Liver (tissue), 9 donors: ENCODE data around the gene TMEM45B. TPM values are rescaled to one million over a fixed set of nuclear protein-coding genes. Genes with fewer than 3 reads are reported as not detected.
"Not testable (repeated sequence)": the region's sequence is repeated elsewhere in the genome, so short reads cannot be mapped to it uniquely, and the experiment has no call there.

Experiments
- DNase-seq: peaks from one replicate; pipeline ENCODE4 v3.0.0-alpha.2; 2017; ENCODE audit warnings: low spot score
- H3K27ac ChIP-seq, 2 donors: one replicate each; pipeline ENCODE4 v1.7.0; 2013; ENCODE audit warnings: inconsistent platforms in 2 of 2, low read length in 2 of 2, control low read depth in 1 of 2, low read depth in 1 of 2, mild to moderate bottlenecking in 1 of 2
- H3K27me3 ChIP-seq, 4 donors: one replicate each; pipeline versions ENCODE4 v1.6.1 to v1.7.0; 2013; ENCODE audit warnings: low read length in 3 of 4, inconsistent platforms in 1 of 4, mild to moderate bottlenecking in 1 of 4, moderate library complexity in 1 of 4; ENCODE audit not compliant: control insufficient read depth in 4 of 4, insufficient read depth in 4 of 4
- H3K36me3 ChIP-seq, 4 donors: one replicate each; pipeline versions ENCODE4 v1.6.1 to v1.7.0; 2013; ENCODE audit warnings: low read length in 3 of 4, mild to moderate bottlenecking in 3 of 4, low read depth in 1 of 4, moderate library complexity in 1 of 4; ENCODE audit not compliant: control insufficient read depth in 4 of 4, insufficient read depth in 3 of 4
- H3K4me1 ChIP-seq, 4 donors: one replicate each; pipeline versions ENCODE4 v1.6.1 to v1.7.0; 2013; ENCODE audit warnings: low read length in 3 of 4, mild to moderate bottlenecking in 3 of 4, moderate library complexity in 1 of 4; ENCODE audit not compliant: control insufficient read depth in 4 of 4, insufficient read depth in 4 of 4
- H3K4me3 ChIP-seq, 3 donors: one replicate each; pipeline versions ENCODE4 v1.6.1 to v1.7.0; 2013; ENCODE audit warnings: low read length in 3 of 3, control low read depth in 1 of 3, low read depth in 1 of 3, mild to moderate bottlenecking in 1 of 3
- H3K9ac ChIP-seq, 2 donors: one replicate each; pipeline ENCODE4 v1.7.0; 2013; ENCODE audit warnings: low read length in 2 of 2, mild to moderate bottlenecking in 2 of 2, moderate library complexity in 2 of 2, control low read depth in 1 of 2, low read depth in 1 of 2
- H3K9me3 ChIP-seq, 4 donors: one replicate each; pipeline versions ENCODE4 v1.6.1 to v1.7.0; 2013; ENCODE audit warnings: low read length in 3 of 4; ENCODE audit not compliant: control insufficient read depth in 4 of 4
- FOXA1 ChIP-seq: IDR thresholded peaks from 2 replicates; pipeline ENCODE4 v1.6.1; 2016; ENCODE audit warnings: antibody characterized with exemption
- FOXA2 ChIP-seq: IDR thresholded peaks from 2 replicates; pipeline ENCODE4 v1.6.1; 2016; ENCODE audit warnings: antibody characterized with exemption
- GABPA ChIP-seq, 2 donors: IDR thresholded peaks in 1 of 2; conservative IDR thresholded peaks in 1 of 2; 2 replicates each; pipeline ENCODE4 v1.6.1; 2016; ENCODE audit warnings: antibody characterized with exemption in 2 of 2, mild to moderate bottlenecking in 1 of 2, moderate library complexity in 1 of 2
- HNF4A ChIP-seq, 2 donors: conservative IDR thresholded peaks; 2 replicates each; pipeline ENCODE4 v1.6.1; 2016; ENCODE audit warnings: antibody characterized with exemption in 2 of 2, mild to moderate bottlenecking in 2 of 2
- HNF4G ChIP-seq: IDR thresholded peaks from 2 replicates; pipeline ENCODE4 v1.6.1; 2016; ENCODE audit warnings: antibody characterized with exemption
- NR2F2 ChIP-seq: IDR thresholded peaks from 2 replicates; pipeline ENCODE4 v1.6.1; 2016; ENCODE audit warnings: antibody characterized with exemption
- RAD21 ChIP-seq, 2 donors: IDR thresholded peaks; 2 replicates each; pipeline ENCODE4 v1.6.1; 2016; ENCODE audit warnings: antibody characterized with exemption in 2 of 2, mild to moderate bottlenecking in 2 of 2
- RXRA ChIP-seq, 2 donors: IDR thresholded peaks; 2 replicates each; pipeline ENCODE4 v1.6.1; 2017 to 2018; ENCODE audit warnings: antibody characterized with exemption in 2 of 2, mild to moderate bottlenecking in 1 of 2
- SP1 ChIP-seq: IDR thresholded peaks from 2 replicates; pipeline ENCODE4 v1.6.1; 2018; ENCODE audit warnings: antibody characterized with exemption, mild to moderate bottlenecking
- TAF1 ChIP-seq: conservative IDR thresholded peaks from 2 replicates; pipeline ENCODE4 v1.6.1; 2016; ENCODE audit warnings: antibody characterized with exemption, mild to moderate bottlenecking
- ZBTB33 ChIP-seq: IDR thresholded peaks from 2 replicates; pipeline ENCODE4 v1.6.1; 2016; ENCODE audit warnings: antibody characterized with exemption
- WGBS: extraction: QIAGEN DNeasy Blood & Tissue Kit; methylation state at CpG from one replicate; pipeline ENCODE4 v1.1.7; 2013; 5-methylcytosine and 5-hydroxymethylcytosine counted together
- polyA plus RNA-seq, 2 donors: library from polyadenylated mRNA; stranded (reverse) in 1 of 2; unstranded in 1 of 2; fragments of 200-250 nt in 1 of 2; fragments of >200 nt in 1 of 2; fragmentation: Nextera tagmentation in 1 of 2; extraction: Ambion mirVana in 1 of 2; gene quantifications; one replicate each; pipeline versions ENCODE4 v1.2.1 to v1.2.3, GENCODE V29; 2013 to 2015
- total RNA-seq, 2 donors: library from RNA; depleted of rRNA; stranded (reverse); fragments of >200 nt; gene quantifications; one replicate each; pipeline ENCODE4 v1.2.3, GENCODE V29; 2014
- TF ChIP-seq, protein P1 (sequence below): IDR thresholded peaks from 2 replicates; pipeline ENCODE4 v1.6.1; 2016; ENCODE audit warnings: antibody characterized with exemption, mild to moderate bottlenecking
- TF ChIP-seq, protein P2 (sequence below): fragments of 150-350 bp; IDR thresholded peaks from 2 replicates; pipeline ENCODE4 v1.5.1; 2017; ENCODE audit warnings: improper control_type of control experiment, low read depth, low read length; ENCODE audit not compliant: missing input control
- donor health status: healthy.
- donor health status: healthy.
- donor health status: healthy.
- donor health status: healthy.
- donor health status: healthy.

The TMEM45B gene
- total and polyA plus RNA-seq, 4 donors, result 5.5 to 23.7 (median 6.7) TPM

DNA sequence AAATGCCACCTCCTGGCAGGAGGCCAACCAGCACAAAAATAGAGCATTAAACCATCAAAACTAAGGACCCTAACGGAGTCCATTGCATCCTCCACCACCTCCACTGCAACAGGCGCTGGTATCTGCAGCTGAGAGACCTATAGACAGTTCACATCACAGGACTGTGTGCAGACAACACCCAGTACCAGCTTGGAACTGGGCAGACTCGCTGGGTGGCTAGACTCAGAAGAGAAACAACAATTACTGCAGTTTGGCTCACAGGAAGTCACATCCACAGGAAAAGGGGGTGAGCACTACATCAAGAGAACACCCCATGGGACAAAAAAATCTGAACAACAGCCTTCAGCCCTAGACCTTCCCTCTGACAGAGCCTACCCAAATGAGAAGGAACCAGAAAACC lies 11.6 kb upstream of the TMEM45B start:
- H3K27me3 ChIP-seq, result peaks cover 0 to 2% (median 0%) of the 10 kb centered on the region in 4 donors
- WGBS, result 82% methylated on average over 3 of the region's 3 CpGs
- no peak overlapping the region for H3K27ac ChIP-seq
- H3K36me3 ChIP-seq, result no peaks in the 10 kb centered on the region
- H3K4me3 ChIP-seq, result no peak overlapping the region
- no peaks in the 10 kb centered on the region for H3K9me3 ChIP-seq
- no peak for TF ChIP-seq FOXA2
- TF ChIP-seq ZBTB33, result no peak
- no peak for TF ChIP-seq NR2F2
- TF ChIP-seq RXRA (IDR thresholded peaks at IDR 0.05), result no peak
- TF ChIP-seq TAF1, result no peak
- no peak for TF ChIP-seq SP1
- no peak for TF ChIP-seq HNF4A (conservative IDR thresholded peaks at IDR 0.05)
- H3K9ac ChIP-seq, result no peak overlapping the region
- no peak for DNase-seq
- H3K4me1 ChIP-seq, result no peaks in the 10 kb centered on the region

- not testable (repeated sequence) for H3K4me1 ChIP-seq, H3K9me3 ChIP-seq, H3K9ac ChIP-seq, H3K27me3 ChIP-seq, DNase-seq, H3K27ac ChIP-seq, H3K4me3 ChIP-seq, H3K36me3 ChIP-seq
- WGBS, result 88% methylated on average over 2 of the region's 2 CpGs
Measured at GRCh38 chr11:129808241-129808640, 7.4 kb upstream of the TMEM45B start.

GRCh38 chr11:129813231-129813791 lies 2.3 kb upstream of the TMEM45B start:
- DNase-seq, result no peak
- 84% methylated on average over 12 of the region's 12 CpGs for WGBS
- H3K27me3 ChIP-seq, result no peaks in the 10 kb centered on the region
- H3K27ac ChIP-seq, result no peak overlapping the region
- no peak overlapping the region for H3K9ac ChIP-seq
- no peak overlapping the region for H3K4me3 ChIP-seq
- H3K4me1 ChIP-seq, result peaks cover 4 to 16% (median 9%) of the 10 kb centered on the region in 4 donors
- H3K36me3 ChIP-seq, result no peaks in the 10 kb centered on the region
- no peak for TF ChIP-seq FOXA1
- no peak for TF ChIP-seq HNF4G
- TF ChIP-seq TAF1, result no peak
- TF ChIP-seq, protein P1, sequence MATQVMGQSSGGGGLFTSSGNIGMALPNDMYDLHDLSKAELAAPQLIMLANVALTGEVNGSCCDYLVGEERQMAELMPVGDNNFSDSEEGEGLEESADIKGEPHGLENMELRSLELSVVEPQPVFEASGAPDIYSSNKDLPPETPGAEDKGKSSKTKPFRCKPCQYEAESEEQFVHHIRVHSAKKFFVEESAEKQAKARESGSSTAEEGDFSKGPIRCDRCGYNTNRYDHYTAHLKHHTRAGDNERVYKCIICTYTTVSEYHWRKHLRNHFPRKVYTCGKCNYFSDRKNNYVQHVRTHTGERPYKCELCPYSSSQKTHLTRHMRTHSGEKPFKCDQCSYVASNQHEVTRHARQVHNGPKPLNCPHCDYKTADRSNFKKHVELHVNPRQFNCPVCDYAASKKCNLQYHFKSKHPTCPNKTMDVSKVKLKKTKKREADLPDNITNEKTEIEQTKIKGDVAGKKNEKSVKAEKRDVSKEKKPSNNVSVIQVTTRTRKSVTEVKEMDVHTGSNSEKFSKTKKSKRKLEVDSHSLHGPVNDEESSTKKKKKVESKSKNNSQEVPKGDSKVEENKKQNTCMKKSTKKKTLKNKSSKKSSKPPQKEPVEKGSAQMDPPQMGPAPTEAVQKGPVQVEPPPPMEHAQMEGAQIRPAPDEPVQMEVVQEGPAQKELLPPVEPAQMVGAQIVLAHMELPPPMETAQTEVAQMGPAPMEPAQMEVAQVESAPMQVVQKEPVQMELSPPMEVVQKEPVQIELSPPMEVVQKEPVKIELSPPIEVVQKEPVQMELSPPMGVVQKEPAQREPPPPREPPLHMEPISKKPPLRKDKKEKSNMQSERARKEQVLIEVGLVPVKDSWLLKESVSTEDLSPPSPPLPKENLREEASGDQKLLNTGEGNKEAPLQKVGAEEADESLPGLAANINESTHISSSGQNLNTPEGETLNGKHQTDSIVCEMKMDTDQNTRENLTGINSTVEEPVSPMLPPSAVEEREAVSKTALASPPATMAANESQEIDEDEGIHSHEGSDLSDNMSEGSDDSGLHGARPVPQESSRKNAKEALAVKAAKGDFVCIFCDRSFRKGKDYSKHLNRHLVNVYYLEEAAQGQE, result no peak
- TF ChIP-seq RAD21 (IDR thresholded peaks at IDR 0.05), result no peak
- no peak for TF ChIP-seq SP1
- TF ChIP-seq, protein P2, sequence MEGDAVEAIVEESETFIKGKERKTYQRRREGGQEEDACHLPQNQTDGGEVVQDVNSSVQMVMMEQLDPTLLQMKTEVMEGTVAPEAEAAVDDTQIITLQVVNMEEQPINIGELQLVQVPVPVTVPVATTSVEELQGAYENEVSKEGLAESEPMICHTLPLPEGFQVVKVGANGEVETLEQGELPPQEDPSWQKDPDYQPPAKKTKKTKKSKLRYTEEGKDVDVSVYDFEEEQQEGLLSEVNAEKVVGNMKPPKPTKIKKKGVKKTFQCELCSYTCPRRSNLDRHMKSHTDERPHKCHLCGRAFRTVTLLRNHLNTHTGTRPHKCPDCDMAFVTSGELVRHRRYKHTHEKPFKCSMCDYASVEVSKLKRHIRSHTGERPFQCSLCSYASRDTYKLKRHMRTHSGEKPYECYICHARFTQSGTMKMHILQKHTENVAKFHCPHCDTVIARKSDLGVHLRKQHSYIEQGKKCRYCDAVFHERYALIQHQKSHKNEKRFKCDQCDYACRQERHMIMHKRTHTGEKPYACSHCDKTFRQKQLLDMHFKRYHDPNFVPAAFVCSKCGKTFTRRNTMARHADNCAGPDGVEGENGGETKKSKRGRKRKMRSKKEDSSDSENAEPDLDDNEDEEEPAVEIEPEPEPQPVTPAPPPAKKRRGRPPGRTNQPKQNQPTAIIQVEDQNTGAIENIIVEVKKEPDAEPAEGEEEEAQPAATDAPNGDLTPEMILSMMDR, result no peak
- TF ChIP-seq GABPA (IDR thresholded peaks at IDR 0.05 in 1 of 2, conservative IDR thresholded peaks at IDR 0.05 in 1 of 2), result no peak
- no peak for TF ChIP-seq RXRA (IDR thresholded peaks at IDR 0.05)
- no peaks in the 10 kb centered on the region for H3K9me3 ChIP-seq
